Neural cell (in vitro differentiated cells): ENCODE measurements around the gene OGA.

Source experiments
- POLR2AphosphoS5 ChIP-seq: IDR thresholded peaks from 2 replicates; pipeline ENCODE4 v1.6.1; 2012
- TF ChIP-seq, protein P1 (sequence below): fragments of 450-650 bp; IDR thresholded peaks from 2 replicates; pipeline ENCODE4 v1.5.1; 2014; ENCODE audit warnings: antibody characterized with exemption, mild to moderate bottlenecking, moderate library complexity; ENCODE audit not compliant: poor library complexity, severe bottlenecking

DNA sequence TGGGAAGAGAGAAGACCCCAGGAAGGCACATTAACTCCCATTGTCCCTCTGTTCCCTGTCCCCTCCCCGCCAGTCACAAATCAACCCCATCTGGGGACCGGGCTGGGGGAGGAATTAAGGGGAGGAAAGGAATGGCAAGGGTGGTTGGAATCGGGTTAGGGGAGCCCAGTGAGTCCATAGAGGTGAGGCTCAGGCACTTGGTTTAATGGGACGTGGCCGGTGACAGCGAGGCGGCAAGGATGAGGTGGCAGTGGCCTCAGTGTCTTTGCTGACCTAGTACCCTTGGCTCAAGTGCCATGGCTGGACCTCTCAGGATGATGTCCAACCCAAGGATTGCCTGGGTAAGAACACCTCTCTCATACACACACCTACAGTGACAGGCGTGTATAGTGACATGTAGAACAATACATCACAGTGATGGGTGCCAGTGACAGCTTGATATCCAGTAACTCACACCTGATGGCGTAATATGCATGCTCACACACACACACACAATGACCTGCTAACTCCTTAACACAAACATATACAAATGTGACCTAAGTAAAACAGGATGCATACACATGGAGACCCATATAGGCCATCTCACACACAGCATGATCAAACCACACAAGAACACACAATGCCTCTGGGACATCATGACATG, 13.0 kb upstream of the OGA start:
- TF ChIP-seq, protein P1, sequence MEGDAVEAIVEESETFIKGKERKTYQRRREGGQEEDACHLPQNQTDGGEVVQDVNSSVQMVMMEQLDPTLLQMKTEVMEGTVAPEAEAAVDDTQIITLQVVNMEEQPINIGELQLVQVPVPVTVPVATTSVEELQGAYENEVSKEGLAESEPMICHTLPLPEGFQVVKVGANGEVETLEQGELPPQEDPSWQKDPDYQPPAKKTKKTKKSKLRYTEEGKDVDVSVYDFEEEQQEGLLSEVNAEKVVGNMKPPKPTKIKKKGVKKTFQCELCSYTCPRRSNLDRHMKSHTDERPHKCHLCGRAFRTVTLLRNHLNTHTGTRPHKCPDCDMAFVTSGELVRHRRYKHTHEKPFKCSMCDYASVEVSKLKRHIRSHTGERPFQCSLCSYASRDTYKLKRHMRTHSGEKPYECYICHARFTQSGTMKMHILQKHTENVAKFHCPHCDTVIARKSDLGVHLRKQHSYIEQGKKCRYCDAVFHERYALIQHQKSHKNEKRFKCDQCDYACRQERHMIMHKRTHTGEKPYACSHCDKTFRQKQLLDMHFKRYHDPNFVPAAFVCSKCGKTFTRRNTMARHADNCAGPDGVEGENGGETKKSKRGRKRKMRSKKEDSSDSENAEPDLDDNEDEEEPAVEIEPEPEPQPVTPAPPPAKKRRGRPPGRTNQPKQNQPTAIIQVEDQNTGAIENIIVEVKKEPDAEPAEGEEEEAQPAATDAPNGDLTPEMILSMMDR = no peak
- peak; percentile 40 for TF ChIP-seq POLR2AphosphoS5
